CD4-positive, alpha-beta memory T cell (primary cell): Measurements from ENCODE around the gene UCHL5. TPM values are rescaled to one million over a fixed set of nuclear protein-coding genes. Genes with fewer than 3 reads are reported as not detected.
"Not testable (repeated sequence)": the region's sequence is repeated elsewhere in the genome, so short reads cannot be mapped to it uniquely, and the experiment has no call there.

Experiments used
- CTCF ChIA-PET: fragments of 350-600 bp; sonication (Branson Sonifier 250); formaldehyde crosslinking; loops from one replicate; lab custom pipeline; 2021; ENCODE audit warnings: inconsistent platforms; ENCODE audit not compliant: partially characterized antibody; lab: Charles Lee
- POLR2A ChIA-PET: fragments of 350-600 bp; sonication (Branson Sonifier 250); formaldehyde crosslinking; loops from one replicate; lab custom pipeline; 2021; ENCODE audit not compliant: partially characterized antibody; lab: Charles Lee
- DNase-seq, 5 donors: peaks; one replicate each; pipeline versions ENCODE4 v3.0.0 to v3.0.0-alpha.2; 2020 to 2022; ENCODE audit warnings: mixed read lengths in 1 of 5
- H3K27ac ChIP-seq: one replicate; pipeline ENCODE4 v1.7.0; 2013; ENCODE audit warnings: low read depth, low read length
- H3K27me3 ChIP-seq: 2 replicates; pipeline ENCODE4 v1.7.0; 2013; ENCODE audit warnings: mild to moderate bottlenecking, low read length, moderate library complexity; ENCODE audit not compliant: insufficient read depth
- H3K36me3 ChIP-seq: 2 replicates; pipeline ENCODE4 v1.7.0; 2013; ENCODE audit warnings: mild to moderate bottlenecking, low read length, moderate library complexity; ENCODE audit not compliant: insufficient read depth
- H3K4me1 ChIP-seq: 2 replicates; pipeline ENCODE4 v1.7.0; 2013; ENCODE audit warnings: mild to moderate bottlenecking, low read length, moderate library complexity; ENCODE audit not compliant: insufficient read depth
- H3K4me3 ChIP-seq, 2 donors: one replicate each; pipeline ENCODE4 v1.7.0; 2013; ENCODE audit warnings: low read length in 2 of 2, mild to moderate bottlenecking in 1 of 2
- H3K9me3 ChIP-seq, 2 donors: one replicate each; pipeline ENCODE4 v1.7.0; 2013; ENCODE audit warnings: low read length in 2 of 2, control low read depth in 1 of 2; ENCODE audit not compliant: control insufficient read depth in 1 of 2
- H3K27ac Mint-ChIP-seq, 7 donors: one replicate each; pipeline ENCODE4 v1.8.0; 2020 to 2021; ENCODE audit warnings: mixed read lengths in 7 of 7, mild to moderate bottlenecking in 6 of 7, inconsistent platforms in 3 of 7, moderate library complexity in 3 of 7
- H3K27me3 Mint-ChIP-seq, 2 donors: one replicate each; pipeline ENCODE4 v1.8.0; 2020 to 2021; ENCODE audit warnings: mixed read lengths in 2 of 2
- H3K36me3 Mint-ChIP-seq, 2 donors: one replicate each; pipeline ENCODE4 v1.8.0; 2020 to 2021; ENCODE audit warnings: mixed read lengths in 2 of 2, inconsistent platforms in 1 of 2, mild to moderate bottlenecking in 1 of 2
- H3K4me1 Mint-ChIP-seq, 4 donors: one replicate each; pipeline ENCODE4 v1.8.0; 2020 to 2021; ENCODE audit warnings: mixed read lengths in 4 of 4, mild to moderate bottlenecking in 1 of 4
- H3K4me3 Mint-ChIP-seq, 8 donors: one replicate each; pipeline ENCODE4 v1.8.0; 2020 to 2021; ENCODE audit warnings: mixed read lengths in 8 of 8, mild to moderate bottlenecking in 7 of 8, moderate library complexity in 6 of 8, inconsistent platforms in 3 of 8
- H3K9me3 Mint-ChIP-seq, 8 donors: one replicate each; pipeline ENCODE4 v1.8.0; 2020 to 2021; ENCODE audit warnings: mixed read lengths in 8 of 8, mild to moderate bottlenecking in 5 of 8, inconsistent platforms in 3 of 8, moderate library complexity in 1 of 8
- intact Hi-C: fragments of 100-400 bp; cut with micrococcal nuclease; formaldehyde crosslinking; loops from one replicate; pipeline ENCODE4 v1.15.1; 2023
- polyA plus RNA-seq, 2 donors: library from polyadenylated mRNA; unstranded; fragments of 300-500 nt; fragmentation: Illumina TruSeq; gene quantifications; one replicate each; pipeline ENCODE4 v1.2.3, GENCODE V29; 2021
- total RNA-seq, 2 experiments: library from RNA; stranded (reverse); gene quantifications; one replicate each; pipeline ENCODE4 v1.2.3, GENCODE V29; 2021

UCHL5 gene
- total and polyA plus RNA-seq, 4 experiments from 2014 or later, result 31.2 to 72.8 (median 40.3) TPM

DNA sequence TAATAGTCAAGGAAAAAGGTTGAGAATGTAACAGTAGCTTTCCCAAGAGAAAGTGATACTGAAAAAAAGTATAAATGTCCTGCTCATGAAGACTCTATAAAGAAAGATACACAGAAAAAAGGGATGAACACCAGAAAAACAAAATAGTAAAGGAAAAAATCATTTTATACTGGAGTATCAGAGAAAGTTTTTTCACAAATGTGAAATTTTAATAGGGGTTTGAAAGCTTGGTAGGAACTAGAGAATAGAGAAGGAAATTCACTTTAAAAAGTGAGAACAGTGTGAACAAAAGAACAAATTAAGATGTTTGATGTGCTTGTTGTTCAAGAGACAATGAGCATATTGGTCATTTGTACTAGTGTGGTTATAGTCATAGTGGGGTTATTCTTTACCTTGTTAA lies 25.6 kb downstream of the UCHL5 start:
- Histone ChIP-seq H3K36me3 (no peaks in the 10 kb centered on the region), H3K4me1 (no peaks in the 10 kb centered on the region), H3K4me3 (no peak overlapping the region), H3K9me3 (no peaks in the 10 kb centered on the region), H3K27me3 (no peaks in the 10 kb centered on the region), H3K27ac (no peak overlapping the region)
- DNase-seq, result no peak
- Mint-ChIP-seq H3K27ac (peak overlapping the region in 1 of 7 donors; percentile 42), H3K27me3 (no peaks in the 10 kb centered on the region), H3K9me3 (peaks cover 0 to 2% (median 0%) of the 10 kb centered on the region in 8 donors), H3K4me1 (peaks cover 25 to 35% (median 29%) of the 10 kb centered on the region in 4 donors), H3K36me3 (peaks cover 16 to 21% of the 10 kb centered on the region in 2 donors), H3K4me3 (no peak overlapping the region)
- CTCF ChIA-PET, result no interaction called here
- POLR2A ChIA-PET, result no interaction called here
- intact Hi-C loops, result no loop called here

DNA sequence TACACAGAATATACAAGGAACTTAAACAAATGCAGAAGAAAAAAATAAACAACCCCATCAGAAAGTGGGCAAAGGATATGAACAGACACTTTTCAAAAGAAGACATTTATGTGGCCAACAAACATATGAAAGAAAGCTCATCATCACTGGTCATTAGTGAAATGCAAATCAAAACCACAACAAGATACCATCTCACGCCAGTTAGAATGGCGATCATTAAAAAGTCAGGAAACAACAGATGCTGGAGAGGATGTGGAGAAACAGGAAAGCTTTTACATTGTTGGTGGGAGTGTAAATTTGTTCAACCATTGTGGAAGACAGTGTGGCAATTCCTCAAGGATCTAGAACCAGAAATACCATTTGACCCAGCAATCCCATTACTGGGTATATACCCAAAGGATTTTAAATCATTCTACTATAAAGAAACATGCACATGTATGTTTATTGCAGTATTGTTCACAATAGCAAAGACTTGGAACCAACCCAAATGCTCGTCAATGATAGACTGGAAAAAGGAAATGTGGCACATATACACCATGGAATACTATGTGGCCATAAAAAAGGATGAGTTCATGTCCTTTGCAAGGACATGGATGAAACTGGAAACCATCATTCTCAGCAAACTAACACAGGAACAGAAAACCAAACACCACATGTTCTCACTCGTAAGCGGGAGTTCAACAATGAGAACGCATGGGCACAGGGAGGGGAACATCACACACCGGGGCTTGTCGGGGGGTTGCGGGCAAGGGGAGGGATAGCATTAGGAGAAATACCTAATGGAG lies 26.3 kb downstream of the UCHL5 start:
- H3K27ac ChIP-seq, intact Hi-C loops, H3K4me1 ChIP-seq, POLR2A ChIA-PET, H3K9me3 Mint-ChIP-seq, H3K27me3 Mint-ChIP-seq, H3K27me3 ChIP-seq, H3K4me3 Mint-ChIP-seq, H3K9me3 ChIP-seq, H3K36me3 ChIP-seq, DNase-seq, H3K4me3 ChIP-seq: not testable (repeated sequence)
- CTCF ChIA-PET, result interaction anchor here (1.0 to 1.3 kb wide), 3 partner anchors 226 to 559 kb away, joined by 3 to 8 read pairs (median 3); no protein-coding TSS in a partner anchor
- H3K36me3 Mint-ChIP-seq, result peaks cover 16 to 21% of the 10 kb centered on the region in 2 donors
- H3K4me1 Mint-ChIP-seq, result peaks cover 25 to 35% (median 28%) of the 10 kb centered on the region in 4 donors
- H3K27ac Mint-ChIP-seq, result peak overlapping the region in 4 of 7 donors; percentile 26 to 72 (median 62)

DNA sequence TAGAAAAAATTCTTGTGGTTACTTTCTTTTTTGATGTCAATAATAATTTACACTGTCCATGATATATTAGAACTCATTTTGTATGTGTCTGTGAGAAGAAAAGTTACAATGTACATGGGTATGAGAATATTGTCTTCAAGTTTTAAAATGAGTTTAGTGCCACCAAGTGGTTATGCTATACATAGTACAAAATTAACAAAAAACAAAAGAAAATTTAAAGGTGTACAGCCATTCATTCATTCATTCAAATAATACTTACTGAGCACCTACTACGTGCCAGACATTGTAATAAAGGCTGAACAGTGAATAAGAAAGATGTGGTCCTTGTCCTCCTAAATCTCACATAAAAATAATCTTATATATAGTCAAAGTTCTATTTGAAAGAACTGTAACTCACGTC lies 27.7 kb downstream of the UCHL5 start:
- ChIA-PET CTCF (interaction anchor here (1.0 to 1.3 kb wide), 3 partner anchors 27 to 558 kb away, joined by 3 to 8 read pairs (median 3); partner anchors contain the start of gene UCHL5), POLR2A (no interaction called here)
- peaks cover 15 to 21% of the 10 kb centered on the region in 2 donors for H3K36me3 Mint-ChIP-seq
- no peaks in the 10 kb centered on the region for H3K27me3 Mint-ChIP-seq
- no peaks in the 10 kb centered on the region for H3K27me3 ChIP-seq
- H3K4me3 Mint-ChIP-seq, result no peak overlapping the region
- no peaks in the 10 kb centered on the region for H3K9me3 Mint-ChIP-seq
- no peak overlapping the region for H3K27ac Mint-ChIP-seq
- DNase-seq, result peak in 1 of 5 donors; percentile 3
- H3K4me1 Mint-ChIP-seq, result peaks cover 18 to 23% (median 19%) of the 10 kb centered on the region in 4 donors
- no peak overlapping the region for H3K27ac ChIP-seq
- no peaks in the 10 kb centered on the region for H3K4me1 ChIP-seq
- no peaks in the 10 kb centered on the region for H3K9me3 ChIP-seq
- H3K4me3 ChIP-seq, result no peak overlapping the region
- no peaks in the 10 kb centered on the region for H3K36me3 ChIP-seq
- intact Hi-C loops, result no loop called here

DNA sequence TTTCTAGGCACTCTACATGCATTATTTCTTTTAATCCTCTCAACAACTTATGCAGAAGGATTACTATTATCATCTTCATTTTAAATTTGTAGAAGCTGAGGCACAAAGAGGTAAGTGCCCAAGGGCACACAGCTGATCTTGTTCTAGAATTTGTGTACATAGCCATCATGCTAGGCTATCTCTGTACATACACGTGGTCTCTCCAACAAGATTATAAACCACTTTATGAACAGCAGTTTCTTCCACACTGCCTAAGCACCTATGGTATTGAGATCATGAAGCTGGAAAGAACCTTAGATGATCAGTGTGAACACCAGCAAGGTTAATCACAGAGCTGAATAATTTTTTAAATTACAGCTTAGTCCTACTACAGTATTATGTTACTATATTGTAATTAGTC lies 28.9 kb downstream of the UCHL5 start:
- ChIA-PET CTCF (interaction anchor here (0.9 to 1.5 kb wide), 5 partner anchors 11 to 225 kb away, joined by 3 to 5 read pairs (median 4); partner anchors contain the start of genes RO60 and UCHL5), POLR2A (interaction anchor here (1.7 kb wide), 1 partner anchor 222 kb away, joined by 5 read pairs; no protein-coding TSS in a partner anchor)
- peaks cover 19 to 22% of the 10 kb centered on the region in 2 donors for H3K36me3 Mint-ChIP-seq
- H3K27me3 Mint-ChIP-seq, result no peaks in the 10 kb centered on the region
- Histone ChIP-seq H3K27me3 (no peaks in the 10 kb centered on the region), H3K4me3 (no peak overlapping the region), H3K27ac (no peak overlapping the region), H3K36me3 (no peaks in the 10 kb centered on the region), H3K4me1 (no peaks in the 10 kb centered on the region), H3K9me3 (no peaks in the 10 kb centered on the region)
- H3K4me3 Mint-ChIP-seq, result no peak overlapping the region
- intact Hi-C loops, result no loop called here
- H3K4me1 Mint-ChIP-seq, result peaks cover 10 to 12% (median 12%) of the 10 kb centered on the region in 4 donors
- H3K9me3 Mint-ChIP-seq, result no peaks in the 10 kb centered on the region
- H3K27ac Mint-ChIP-seq, result peak overlapping the region in 1 of 7 donors; percentile 15
- DNase-seq, result no peak

DNA sequence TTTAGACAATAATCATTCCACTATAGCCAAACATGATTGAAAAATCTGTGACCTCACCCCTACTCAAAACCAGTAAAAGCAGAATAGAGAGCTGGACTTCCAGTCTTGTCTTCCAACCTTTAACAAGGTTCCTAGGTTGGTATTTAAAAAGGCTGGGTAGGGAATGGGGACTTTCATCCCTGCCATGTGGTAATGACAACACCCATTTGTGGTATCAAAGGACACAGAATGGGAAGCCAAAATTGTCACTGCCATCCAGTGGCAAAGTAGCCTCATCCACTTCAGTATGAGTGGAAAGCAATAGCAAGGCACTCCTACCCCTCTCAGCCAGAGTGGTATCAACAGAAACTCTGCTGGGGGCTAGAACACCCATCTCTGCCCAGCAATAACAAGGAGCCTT lies 33.9 kb downstream of the UCHL5 start:
- H3K27me3 Mint-ChIP-seq, result no peaks in the 10 kb centered on the region
- ChIA-PET CTCF (interaction anchor here (2.3 to 4.5 kb wide), 2 partner anchors 218 to 220 kb away, joined by 7 to 21 read pairs; no protein-coding TSS in a partner anchor), POLR2A (no interaction called here)
- no peak overlapping the region for H3K27ac Mint-ChIP-seq
- Histone ChIP-seq H3K27ac (no peak overlapping the region), H3K4me1 (no peaks in the 10 kb centered on the region), H3K36me3 (no peaks in the 10 kb centered on the region), H3K9me3 (no peaks in the 10 kb centered on the region), H3K4me3 (no peak overlapping the region), H3K27me3 (no peaks in the 10 kb centered on the region)
- no peak overlapping the region for H3K4me3 Mint-ChIP-seq
- peaks cover 22 to 30% of the 10 kb centered on the region in 2 donors for H3K36me3 Mint-ChIP-seq
- H3K9me3 Mint-ChIP-seq, result no peaks in the 10 kb centered on the region
- no peak for DNase-seq
- peaks cover 0 to 3% (median under 1%) of the 10 kb centered on the region in 4 donors for H3K4me1 Mint-ChIP-seq
- intact Hi-C loops, result no loop called here

DNA sequence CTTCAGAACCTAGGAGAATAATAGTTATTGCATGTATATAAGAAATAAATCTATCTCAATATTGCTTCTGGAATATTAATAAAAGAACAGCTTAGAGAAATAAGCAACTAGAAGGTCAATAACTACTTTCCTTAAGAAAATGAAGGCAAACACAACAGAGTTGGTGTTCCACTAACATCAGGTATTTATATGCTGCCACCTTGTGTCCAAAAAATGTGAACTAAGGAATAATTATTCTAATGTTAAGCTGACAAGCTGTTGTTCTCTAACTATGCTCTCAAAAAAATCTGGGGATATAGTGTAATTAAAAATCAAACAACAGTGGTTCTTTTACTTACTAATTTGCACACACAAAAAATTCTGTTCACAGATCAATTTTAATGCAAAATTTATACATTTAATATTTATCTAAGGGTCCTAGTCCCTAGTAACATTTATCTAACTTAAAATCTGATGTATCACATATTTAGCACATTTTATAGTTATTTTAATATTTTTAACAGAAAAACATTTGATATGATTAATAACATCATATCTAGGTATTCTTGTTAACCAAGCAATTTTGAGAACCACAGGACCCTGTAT lies 39.6 kb downstream of the UCHL5 start:
- Mint-ChIP-seq H3K9me3 (no peaks in the 10 kb centered on the region), H3K36me3 (peaks cover 10 to 19% of the 10 kb centered on the region in 2 donors), H3K27ac (no peak overlapping the region), H3K4me3 (no peak overlapping the region), H3K4me1 (no peaks in the 10 kb centered on the region), H3K27me3 (no peaks in the 10 kb centered on the region)
- peak in 4 of 5 donors; percentile 39 to 45 (median 42) for DNase-seq
- POLR2A ChIA-PET, result interaction anchor here (1.2 to 2.5 kb wide), 3 partner anchors 39 to 215 kb away, joined by 3 to 33 read pairs (median 5); partner anchors contain the start of genes RGS2 and UCHL5
- Histone ChIP-seq H3K4me3 (no peak overlapping the region), H3K4me1 (no peaks in the 10 kb centered on the region), H3K27ac (no peak overlapping the region), H3K9me3 (no peaks in the 10 kb centered on the region), H3K36me3 (no peaks in the 10 kb centered on the region), H3K27me3 (no peaks in the 10 kb centered on the region)
- intact Hi-C loops, result loop anchor here (1.0 to 10.0 kb wide), 4 partner anchors 101 to 545 kb away; no protein-coding TSS in a partner anchor
- CTCF ChIA-PET, result interaction anchor here (0.9 to 9.2 kb wide), 8 partner anchors 10 to 1276 kb away, joined by 3 to 219 read pairs (median 4); partner anchors contain the start of genes RGS2, RO60 and UCHL5

DNA sequence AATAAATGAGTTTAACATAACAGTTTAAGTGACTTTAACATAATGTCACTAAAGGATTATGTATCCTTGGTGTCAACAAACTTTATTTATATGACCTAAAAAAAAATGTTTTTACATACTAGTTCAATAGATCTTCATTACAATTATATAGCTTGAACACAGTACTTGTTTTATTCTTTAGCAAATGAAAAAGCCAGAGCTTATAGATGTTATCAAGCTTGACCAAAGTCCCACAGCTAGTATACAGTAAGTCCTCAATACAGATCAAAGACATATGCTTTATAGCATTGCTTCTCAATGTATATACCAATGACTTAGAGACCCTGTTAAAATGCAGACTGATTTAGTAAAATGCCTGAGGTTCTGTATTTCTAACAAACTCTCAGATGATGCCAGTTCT lies 42.4 kb downstream of the UCHL5 start:
- no peak for DNase-seq
- no peak overlapping the region for H3K4me3 Mint-ChIP-seq
- intact Hi-C loops, result loop anchor here (10.0 kb wide), 1 partner anchor 412 kb away; no protein-coding TSS in a partner anchor
- no peaks in the 10 kb centered on the region for H3K4me1 Mint-ChIP-seq
- H3K4me3 ChIP-seq, result no peak overlapping the region
- no peaks in the 10 kb centered on the region for H3K4me1 ChIP-seq
- no peaks in the 10 kb centered on the region for H3K27me3 Mint-ChIP-seq
- no peak overlapping the region for H3K27ac Mint-ChIP-seq
- H3K9me3 Mint-ChIP-seq, result no peaks in the 10 kb centered on the region
- ChIA-PET POLR2A (no interaction called here), CTCF (interaction anchor here (1.4 to 9.2 kb wide), 3 partner anchors 42 to 211 kb away, joined by 3 to 219 read pairs (median 4); partner anchors contain the start of genes RGS2, RO60 and UCHL5)
- H3K36me3 ChIP-seq, result no peaks in the 10 kb centered on the region
- no peak overlapping the region for H3K27ac ChIP-seq
- peaks cover 4 to 10% of the 10 kb centered on the region in 2 donors for H3K36me3 Mint-ChIP-seq
- no peaks in the 10 kb centered on the region for H3K9me3 ChIP-seq
- H3K27me3 ChIP-seq, result no peaks in the 10 kb centered on the region
